Stimulated activated CD4-positive, alpha-beta T cell treated with anti-CD3 and anti-CD28 coated beads, TNF-alpha, amount 100 ng/mL, for 48 hours (primary cell): ENCODE measurements around the gene CD3E.

Experiments used
- DNase-seq, 3 donors: peaks; one replicate each; pipeline ENCODE4 v3.0.0-alpha.2; 2020; ENCODE audit warnings: low read depth in 3 of 3

Gene CD3E

DNA sequence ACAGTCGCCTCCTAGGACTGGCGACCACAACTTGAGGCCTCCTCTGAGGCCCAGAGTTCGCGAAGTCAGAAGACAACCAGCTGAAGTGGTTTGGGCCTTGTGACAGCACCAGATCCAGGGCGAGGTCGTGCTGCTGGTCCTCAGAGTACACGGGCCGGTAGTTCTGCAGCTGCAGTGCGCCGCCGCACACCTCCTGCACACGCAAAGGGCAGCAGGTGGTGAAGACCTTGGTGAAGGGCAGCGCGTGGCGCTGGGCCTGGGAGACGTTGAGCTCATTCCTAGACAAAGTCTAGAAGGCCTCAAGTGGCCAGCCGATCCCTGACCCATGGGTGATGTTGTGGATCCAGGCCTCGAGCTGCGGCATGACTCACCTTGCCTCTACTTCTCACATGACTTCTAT, 18.2 kb downstream of the CD3E start:
- DNase-seq: no peak

GRCh38 chr11:118325283-118325682, 20.8 kb downstream of the CD3E start:
- DNase-seq: no peak

GRCh38 chr11:118328745-118329144, 24.2 kb downstream of the CD3E start:
- no peak for DNase-seq

DNA sequence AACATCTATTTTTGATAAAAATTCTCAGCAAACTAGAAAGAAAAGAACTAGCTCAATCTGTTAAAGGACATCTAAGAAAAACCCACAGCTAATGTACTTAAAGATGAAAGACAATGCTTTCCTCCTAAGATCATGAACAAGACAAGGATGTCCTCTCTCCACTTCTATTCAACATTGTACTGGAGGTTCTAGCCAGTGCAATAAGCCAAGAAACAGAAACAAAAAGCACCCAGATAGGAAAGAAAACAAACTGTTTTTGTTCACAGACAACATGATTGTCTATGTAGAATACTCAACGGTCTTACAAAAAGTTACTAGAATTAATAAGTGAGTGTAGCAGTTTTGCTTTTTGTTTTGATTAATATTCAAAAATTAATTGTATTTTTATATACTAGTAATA, 30.2 kb downstream of the CD3E start:
- DNase-seq: no peak

DNA sequence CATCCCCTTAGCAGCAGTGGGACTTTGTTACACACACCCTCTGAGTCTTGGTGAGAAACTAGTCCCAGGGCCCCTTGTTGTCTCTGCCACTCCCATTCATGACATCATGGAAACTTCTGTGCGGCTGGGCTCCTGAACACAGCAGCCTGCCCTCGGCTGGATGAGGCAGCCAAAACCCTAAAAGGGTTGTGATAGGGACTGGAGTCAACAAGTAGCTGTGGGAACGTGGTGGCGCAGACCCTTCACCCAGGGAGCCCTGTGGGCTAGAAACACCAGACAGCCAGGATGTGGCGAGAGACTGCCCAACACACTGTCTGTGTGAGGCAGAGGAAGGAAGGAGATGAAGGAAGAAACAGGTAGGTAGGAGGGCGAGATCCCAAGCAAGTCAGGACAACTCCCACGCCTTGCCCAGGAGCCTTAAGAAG, 34.1 kb downstream of the CD3E start:
- peak; percentile 71 to 82 (median 82) for DNase-seq

DNA sequence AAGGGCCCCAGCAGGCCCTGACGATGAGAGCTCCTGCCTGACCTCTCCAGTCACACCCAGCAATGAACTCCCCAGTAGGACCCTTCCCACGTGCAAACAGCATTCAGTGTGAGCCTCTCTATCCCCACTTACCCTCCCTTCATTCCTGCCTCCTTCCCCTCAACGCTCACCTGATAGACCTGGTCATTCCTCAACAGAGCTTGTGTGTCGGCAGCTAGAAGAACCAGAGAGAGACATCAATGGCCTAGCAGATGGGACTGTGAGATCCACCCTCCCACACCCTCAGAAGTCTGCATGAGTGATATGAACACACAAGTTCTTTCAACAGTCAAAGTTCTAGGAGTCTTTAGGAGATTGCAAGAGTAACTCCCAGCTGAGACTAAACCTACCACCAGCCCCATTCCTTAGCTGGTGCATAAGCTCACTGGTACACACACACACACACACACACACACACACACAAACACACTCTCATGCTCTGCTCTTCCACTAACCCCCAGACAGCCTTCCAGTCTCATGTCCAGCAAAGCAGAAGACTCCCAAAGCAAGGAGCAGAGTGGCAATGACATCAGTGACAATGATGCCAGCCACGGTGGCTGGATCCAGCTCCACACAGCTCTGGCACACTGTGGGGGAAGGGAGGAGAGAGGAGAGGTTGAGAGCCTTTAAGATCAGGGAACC, 34.9 kb downstream of the CD3E start:
- DNase-seq: no peak

- DNase-seq: no peak
Observed at GRCh38 chr11:118340449-118340848, 35.9 kb downstream of the CD3E start.

GRCh38 chr11:118341261-118341660, 36.7 kb downstream of the CD3E start:
- DNase-seq: no peak

DNA sequence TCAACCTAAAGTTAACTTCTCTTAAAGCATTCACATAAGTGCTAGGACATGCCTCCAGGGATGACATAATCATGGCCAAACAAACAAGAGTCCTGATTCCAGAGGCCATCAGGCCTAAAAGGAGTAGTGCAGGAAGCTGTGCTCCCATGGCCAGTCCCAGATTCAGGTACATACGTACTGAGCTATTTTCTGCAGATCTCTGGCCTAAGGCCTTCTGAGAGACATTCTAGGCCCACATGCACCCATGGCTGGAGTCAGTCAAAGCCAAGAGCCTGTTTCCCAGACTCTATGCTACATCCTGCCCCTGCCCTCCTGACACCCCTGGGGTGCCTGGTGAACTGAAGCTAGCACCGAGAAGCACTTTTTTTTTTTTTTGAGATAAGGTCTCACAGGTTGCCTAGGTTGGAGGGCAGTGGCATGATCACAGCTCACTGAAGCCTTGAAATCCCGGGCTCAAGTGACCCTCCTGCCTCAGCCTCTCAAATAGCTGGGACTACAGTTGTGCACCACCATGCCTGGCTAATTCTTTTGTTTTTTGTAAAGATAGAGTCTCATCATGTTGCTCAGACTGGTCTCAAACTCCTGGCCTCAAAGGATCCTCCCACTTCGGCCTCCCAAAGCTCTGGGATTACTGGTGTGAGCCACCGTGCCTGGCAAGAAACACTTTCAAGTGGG, 37.4 kb downstream of the CD3E start:
- DNase-seq: no peak

- DNase-seq: peak in 2 of 3 donors; percentile 43 to 59
Observed at GRCh38 chr11:118342503-118343161, 38.1 kb downstream of the CD3E start, which contains the start of gene CD3D. Gene CD3D (minus strand): TSS chr11:118342705. CDS start chr11:118342607, 98 bp downstream.

GRCh38 chr11:118343248-118343647, 38.7 kb downstream of the CD3E start:
- no peak for DNase-seq

- peak; percentile 37 to 71 (median 59) for DNase-seq
Observed at GRCh38 chr11:118343981-118344515, 39.5 kb downstream of the CD3E start, which contains the start of gene CD3G. Gene CD3G (plus strand): TSS chr11:118344344. CDS start chr11:118344424, 80 bp downstream.

DNA sequence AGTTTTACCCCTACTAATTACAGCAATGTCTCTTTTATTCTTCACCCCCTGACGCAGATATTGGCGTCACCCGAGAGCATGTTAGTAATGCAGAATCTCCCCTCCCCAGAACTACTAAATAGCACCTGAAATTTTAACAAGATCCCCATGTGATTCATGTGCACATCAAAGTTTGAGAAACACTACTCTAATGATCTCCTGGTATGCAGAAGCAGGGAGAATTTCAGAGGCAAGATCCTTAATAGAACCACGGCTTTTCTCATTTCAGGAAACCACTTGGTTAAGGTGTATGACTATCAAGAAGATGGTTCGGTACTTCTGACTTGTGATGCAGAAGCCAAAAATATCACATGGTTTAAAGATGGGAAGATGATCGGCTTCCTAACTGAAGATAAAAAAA, 44.9 kb downstream of the CD3E start:
- no peak for DNase-seq

DNA sequence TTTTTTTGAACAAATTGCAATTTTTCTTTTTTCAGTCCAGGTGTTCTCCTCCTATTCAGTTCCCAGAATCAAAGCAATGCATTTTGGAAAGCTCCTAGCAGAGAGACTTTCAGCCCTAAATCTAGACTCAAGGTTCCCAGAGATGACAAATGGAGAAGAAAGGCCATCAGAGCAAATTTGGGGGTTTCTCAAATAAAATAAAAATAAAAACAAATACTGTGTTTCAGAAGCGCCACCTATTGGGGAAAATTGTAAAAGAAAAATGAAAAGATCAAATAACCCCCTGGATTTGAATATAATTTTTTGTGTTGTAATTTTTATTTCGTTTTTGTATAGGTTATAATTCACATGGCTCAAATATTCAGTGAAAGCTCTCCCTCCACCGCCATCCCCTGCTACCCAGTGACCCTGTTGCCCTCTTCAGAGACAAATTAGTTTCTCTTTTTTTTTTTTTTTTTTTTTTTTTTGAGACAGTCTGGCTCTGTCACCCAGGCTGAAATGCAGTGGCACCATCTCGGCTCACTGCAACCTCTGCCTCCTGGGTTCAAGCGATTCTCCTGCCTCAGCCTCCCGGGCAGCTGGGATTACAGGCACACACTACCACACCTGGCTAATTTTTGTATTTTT, 48.7 kb downstream of the CD3E start:
- no peak for DNase-seq

- no peak for DNase-seq
Observed at GRCh38 chr11:118358071-118358470, 53.5 kb downstream of the CD3E start.

- DNase-seq: peak; percentile 95 to 98 (median 98)
Observed at GRCh38 chr11:118359295-118359958, 54.9 kb downstream of the CD3E start, which contains the start of gene UBE4A. Gene UBE4A (plus strand): TSS chr11:118359600. CDS start chr11:118365081, 5,481 bp downstream.

DNA sequence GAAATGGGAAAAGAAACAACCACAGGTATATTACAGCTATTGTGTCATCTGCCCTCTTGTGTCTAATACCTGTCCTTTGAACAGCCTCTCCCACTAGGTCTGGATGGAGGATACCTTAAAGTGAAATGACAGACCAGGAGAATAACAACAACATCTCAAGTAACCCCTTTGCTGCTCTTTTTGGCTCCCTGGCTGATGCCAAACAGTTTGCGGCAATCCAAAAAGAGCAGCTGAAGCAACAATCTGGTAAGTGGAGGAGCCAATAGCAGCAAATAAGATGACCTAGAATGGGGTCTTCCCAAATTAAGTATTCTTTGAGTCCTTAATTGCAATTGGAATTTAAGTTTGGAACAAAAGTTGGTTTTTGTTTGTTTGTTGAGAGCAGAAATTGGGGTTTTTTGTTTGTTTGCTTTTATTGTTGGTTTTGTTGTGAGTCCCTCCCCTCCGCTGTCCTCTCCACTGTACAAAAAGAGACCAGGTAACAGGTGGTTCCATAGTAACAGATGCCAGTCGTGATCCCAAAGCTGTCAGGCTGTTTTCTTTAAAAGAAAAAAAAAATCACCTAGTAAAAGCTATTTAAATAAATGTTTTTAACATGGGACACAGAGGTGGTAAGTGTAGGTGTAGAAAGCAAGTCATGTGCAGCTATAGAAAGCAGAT, 60.6 kb downstream of the CD3E start:
- no peak for DNase-seq
